Nephron progenitor cell (in vitro differentiated cells): ENCODE results near the gene SLIT1.

Experiments
- DNase-seq: peaks from one replicate; pipeline ENCODE4 v3.0.0; 2021
- H3K27ac Mint-ChIP-seq: 2 replicates; pipeline ENCODE4 v1.8.0; 2021; ENCODE audit warnings: mild to moderate bottlenecking, moderate library complexity, mixed read lengths
- H3K27me3 Mint-ChIP-seq: 2 replicates; pipeline ENCODE4 v1.8.0; 2021; ENCODE audit warnings: mild to moderate bottlenecking, low read depth, mixed read lengths; ENCODE audit not compliant: poor library complexity
- H3K36me3 Mint-ChIP-seq: 2 replicates; pipeline ENCODE4 v1.8.0; 2021; ENCODE audit warnings: low read depth, mixed read lengths
- H3K4me1 Mint-ChIP-seq: 2 replicates; pipeline ENCODE4 v1.8.0; 2021; ENCODE audit warnings: mixed read lengths
- H3K4me3 Mint-ChIP-seq: 2 replicates; pipeline ENCODE4 v1.8.0; 2021; ENCODE audit warnings: mild to moderate bottlenecking, moderate library complexity, mixed read lengths
- H3K9me3 Mint-ChIP-seq: 2 replicates; pipeline ENCODE4 v1.8.0; 2021; ENCODE audit warnings: mild to moderate bottlenecking, moderate library complexity, mixed read lengths
- TF ChIP-seq, protein P1 (sequence below): fragments of 200-600 bp; sonication (generic); IDR thresholded peaks from 2 replicates; pipeline ENCODE4 v1.5.0; 2021; ENCODE audit warnings: antibody characterized with exemption

SLIT1 gene

DNA sequence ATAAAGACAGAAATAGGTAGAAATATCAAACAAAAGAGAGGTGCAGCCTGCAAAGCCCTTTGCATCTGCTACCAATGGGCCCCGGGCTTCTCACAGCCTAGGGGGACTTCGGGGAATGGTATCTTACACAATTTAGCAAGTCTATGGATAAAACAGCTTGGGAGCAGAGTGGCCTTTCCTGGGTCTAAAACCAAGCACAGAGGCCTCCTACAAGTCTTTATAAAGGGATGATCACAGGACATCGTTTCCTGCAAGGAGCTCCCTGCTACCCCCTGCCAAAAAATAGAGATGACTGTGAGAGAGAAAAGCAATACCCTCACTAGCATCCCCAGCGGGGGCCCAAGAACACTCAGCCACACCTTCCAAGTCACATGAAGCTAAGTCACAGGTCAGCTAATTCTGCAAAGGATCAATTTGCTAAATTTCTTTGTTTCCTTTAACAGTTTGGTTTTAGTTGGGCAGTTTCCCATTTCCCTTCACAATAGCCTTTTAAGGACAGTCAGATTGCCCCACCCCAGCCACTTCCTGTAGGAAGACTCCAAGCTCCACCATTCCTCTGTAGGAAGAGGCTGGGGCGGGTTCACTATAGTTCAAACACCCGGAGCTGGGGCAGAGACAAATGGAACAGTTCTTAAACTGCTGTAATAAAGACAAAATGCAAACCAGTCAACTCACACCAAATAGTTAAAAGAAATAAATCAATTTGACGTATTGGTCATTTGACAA is 105.5 kb downstream of the SLIT1 start:
- DNase-seq: no peak
- Mint-ChIP-seq H3K9me3 (no peaks in the 10 kb centered on the region), H3K4me1 (peaks cover 47% of the 10 kb centered on the region), H3K27me3 (peaks cover 36% of the 10 kb centered on the region), H3K4me3 (no peak overlapping the region), H3K36me3 (no peaks in the 10 kb centered on the region), H3K27ac (no peak overlapping the region)
- TF ChIP-seq, protein P1, sequence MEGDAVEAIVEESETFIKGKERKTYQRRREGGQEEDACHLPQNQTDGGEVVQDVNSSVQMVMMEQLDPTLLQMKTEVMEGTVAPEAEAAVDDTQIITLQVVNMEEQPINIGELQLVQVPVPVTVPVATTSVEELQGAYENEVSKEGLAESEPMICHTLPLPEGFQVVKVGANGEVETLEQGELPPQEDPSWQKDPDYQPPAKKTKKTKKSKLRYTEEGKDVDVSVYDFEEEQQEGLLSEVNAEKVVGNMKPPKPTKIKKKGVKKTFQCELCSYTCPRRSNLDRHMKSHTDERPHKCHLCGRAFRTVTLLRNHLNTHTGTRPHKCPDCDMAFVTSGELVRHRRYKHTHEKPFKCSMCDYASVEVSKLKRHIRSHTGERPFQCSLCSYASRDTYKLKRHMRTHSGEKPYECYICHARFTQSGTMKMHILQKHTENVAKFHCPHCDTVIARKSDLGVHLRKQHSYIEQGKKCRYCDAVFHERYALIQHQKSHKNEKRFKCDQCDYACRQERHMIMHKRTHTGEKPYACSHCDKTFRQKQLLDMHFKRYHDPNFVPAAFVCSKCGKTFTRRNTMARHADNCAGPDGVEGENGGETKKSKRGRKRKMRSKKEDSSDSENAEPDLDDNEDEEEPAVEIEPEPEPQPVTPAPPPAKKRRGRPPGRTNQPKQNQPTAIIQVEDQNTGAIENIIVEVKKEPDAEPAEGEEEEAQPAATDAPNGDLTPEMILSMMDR: no peak

DNA sequence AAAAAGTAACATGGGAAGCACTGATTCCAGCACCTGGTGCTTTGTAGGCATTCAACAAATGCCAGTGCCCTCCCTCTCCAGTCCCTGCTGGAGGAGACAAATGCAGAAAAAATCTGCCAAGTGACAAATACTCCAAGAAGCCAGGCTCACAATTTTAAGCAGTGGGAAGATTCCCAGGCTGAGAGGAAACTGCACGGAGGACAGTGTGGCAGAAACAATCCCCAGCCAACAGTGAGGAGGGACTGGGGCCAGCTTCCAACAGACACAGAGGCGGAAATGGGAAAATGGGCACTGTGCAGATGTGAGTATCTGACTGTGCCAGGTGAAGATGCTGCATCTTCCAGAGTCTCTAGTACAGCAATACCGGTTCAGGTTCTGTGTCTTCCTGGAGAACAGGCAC is 106.3 kb downstream of the SLIT1 start:
- TF ChIP-seq, protein P1: no peak
- Mint-ChIP-seq H3K27me3 (peaks cover 31% of the 10 kb centered on the region), H3K4me1 (peaks cover 52% of the 10 kb centered on the region), H3K27ac (no peak overlapping the region), H3K36me3 (no peaks in the 10 kb centered on the region), H3K9me3 (no peaks in the 10 kb centered on the region), H3K4me3 (no peak overlapping the region)
- DNase-seq: no peak

DNA sequence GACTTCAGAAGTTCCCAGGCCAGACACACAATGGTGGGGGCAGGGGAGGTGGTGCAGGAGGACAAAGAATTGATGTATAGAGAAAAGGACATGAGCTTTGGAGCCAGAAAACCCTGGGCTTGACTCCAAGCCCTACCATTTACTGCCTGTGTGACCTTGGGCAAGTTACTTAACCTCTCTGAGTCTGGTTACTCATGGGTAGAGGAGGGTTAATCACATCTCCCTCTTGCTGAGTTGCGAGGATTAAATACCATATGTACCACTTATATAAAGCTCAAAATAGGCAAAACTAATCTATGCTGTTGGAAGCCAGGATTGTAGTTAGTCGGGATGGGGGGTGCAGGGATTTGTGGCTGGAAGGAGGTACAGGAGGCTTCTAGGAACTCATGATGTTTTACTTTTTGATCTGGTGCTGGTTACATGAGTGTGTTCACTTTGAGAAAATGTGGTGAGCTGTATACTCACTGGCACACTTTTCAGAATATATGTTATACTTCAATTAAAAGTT is 106.8 kb downstream of the SLIT1 start:
- peaks cover 56% of the 10 kb centered on the region for H3K4me1 Mint-ChIP-seq
- no peak for DNase-seq
- H3K4me3 Mint-ChIP-seq: peak overlapping the region; percentile 35
- H3K27ac Mint-ChIP-seq: no peak overlapping the region
- TF ChIP-seq, protein P1: no peak
- H3K27me3 Mint-ChIP-seq: peaks cover 30% of the 10 kb centered on the region
- H3K36me3 Mint-ChIP-seq: no peaks in the 10 kb centered on the region
- no peaks in the 10 kb centered on the region for H3K9me3 Mint-ChIP-seq

DNA sequence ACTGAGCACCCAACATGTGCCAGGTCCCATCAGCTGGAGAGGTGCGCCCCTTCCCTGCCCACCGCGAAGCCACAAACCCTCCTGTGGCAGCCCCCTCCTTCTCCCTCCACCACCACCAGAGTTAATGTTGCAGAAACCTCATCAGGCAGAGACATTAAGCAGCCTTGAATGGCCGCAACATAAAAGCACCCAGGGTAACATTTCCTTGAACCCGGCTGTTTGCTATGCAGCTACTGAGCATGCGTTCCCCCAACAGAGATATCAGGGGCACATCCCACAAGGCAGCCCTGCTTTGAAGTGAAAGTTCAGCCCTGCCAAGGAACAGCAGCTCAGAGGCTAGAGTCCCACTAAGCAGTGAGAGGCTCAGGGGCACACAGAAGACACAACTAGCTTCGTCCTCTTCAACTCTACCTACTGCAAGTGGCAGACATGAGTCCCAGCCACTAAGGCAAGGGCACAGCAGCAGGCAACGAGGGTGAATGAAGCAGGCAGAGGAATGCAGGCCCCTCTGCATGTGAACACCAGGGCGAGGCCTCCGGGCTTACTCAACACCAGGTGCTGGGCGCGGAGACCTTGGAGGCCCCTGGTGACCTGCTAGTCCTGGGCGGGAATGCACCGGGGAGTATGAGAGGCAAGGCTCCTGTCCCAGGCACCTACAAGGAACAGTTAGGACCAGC is 107.4 kb downstream of the SLIT1 start:
- Mint-ChIP-seq H3K27me3 (peaks cover 24% of the 10 kb centered on the region), H3K9me3 (no peaks in the 10 kb centered on the region), H3K4me1 (peaks cover 61% of the 10 kb centered on the region), H3K4me3 (peak overlapping the region; percentile 35), H3K27ac (no peak overlapping the region), H3K36me3 (no peaks in the 10 kb centered on the region)
- no peak for DNase-seq
- TF ChIP-seq, protein P1: no peak

DNA sequence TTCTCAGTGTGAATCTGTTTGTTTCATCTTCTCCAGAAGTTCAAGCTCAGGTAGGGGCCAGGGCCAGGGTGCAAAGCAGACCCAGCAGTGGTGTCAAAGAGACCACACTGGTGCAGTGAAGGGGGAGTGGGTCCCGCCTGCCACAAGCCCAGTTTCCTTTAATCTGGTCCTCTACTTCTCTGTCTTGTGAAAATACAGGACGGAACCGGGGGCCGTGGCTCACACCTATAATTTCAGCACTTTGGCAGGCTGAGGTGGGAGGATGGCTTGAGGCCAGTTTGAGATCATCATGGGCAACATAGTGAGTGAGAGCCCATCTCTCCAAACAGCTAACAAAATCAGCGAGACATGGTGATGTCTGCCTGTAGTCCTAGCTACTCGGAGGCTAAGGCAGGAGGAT is 109.0 kb downstream of the SLIT1 start:
- H3K9me3 Mint-ChIP-seq: no peaks in the 10 kb centered on the region

More for the DNA sequence above, 109.0 kb downstream of the SLIT1 start:
- DNase-seq: no peak
- no peaks in the 10 kb centered on the region for H3K36me3 Mint-ChIP-seq
- H3K4me1 Mint-ChIP-seq: peaks cover 68% of the 10 kb centered on the region
- TF ChIP-seq, protein P1: no peak
- H3K4me3 Mint-ChIP-seq: no peak overlapping the region
- H3K27me3 Mint-ChIP-seq: peaks cover 20% of the 10 kb centered on the region
- no peak overlapping the region for H3K27ac Mint-ChIP-seq
